H1 (cell line): ENCODE measurements around the gene PNMA8C. TPM values are rescaled to one million over a fixed set of nuclear protein-coding genes. Genes with fewer than 3 reads are reported as not detected.

Experiments used
- CTCF ChIA-PET: fragments of 300-600 bp; sonication (Branson Sonifier 250); formaldehyde crosslinking; loops from one replicate; lab custom pipeline; 2021; ENCODE audit not compliant: partially characterized antibody; lab: Charles Lee
- POLR2A ChIA-PET: fragments of 300-600 bp; sonication (Branson Sonifier 250); formaldehyde crosslinking; loops from one replicate; lab custom pipeline; 2021; ENCODE audit warnings: inconsistent platforms; ENCODE audit not compliant: partially characterized antibody; lab: Charles Lee
- DNase-seq, 2 experiments: peaks; one replicate each; pipeline versions ENCODE4 v3.0.0 to v3.0.0-alpha.2; 2010 to 2022; ENCODE audit warnings: low spot score in 2 of 2, low read depth in 1 of 2, mixed read lengths in 1 of 2
- FAIRE-seq: peaks from 2 replicates; lab custom pipeline; 2011; peaks lifted over from hg19 to GRCh38; lab: Jason Lieb, UNC
- H2AFZ ChIP-seq: 2 replicates; pipeline ENCODE4 v1.8.1; 2012; ENCODE audit warnings: low read length, inconsistent platforms
- H2AK5ac ChIP-seq: 2 replicates; pipeline ENCODE4 v1.6.1; 2013; ENCODE audit warnings: low read depth, low read length
- H2BK120ac ChIP-seq: replicated peaks from 2 replicates; pipeline ENCODE3; 2013; ENCODE audit warnings: low read depth, low read length, inconsistent platforms
- H2BK12ac ChIP-seq: 2 replicates; pipeline ENCODE4 v1.6.1; 2013; ENCODE audit warnings: low read depth, low read length
- H2BK15ac ChIP-seq: 2 replicates; pipeline ENCODE4 v1.6.1; 2013; ENCODE audit warnings: low read length
- H2BK20ac ChIP-seq: 2 replicates; pipeline ENCODE4 v1.6.1; 2013; ENCODE audit warnings: low read length
- H2BK5ac ChIP-seq: 2 replicates; pipeline ENCODE4 v1.6.1; 2013; ENCODE audit warnings: low read depth, low read length
- H3K14ac ChIP-seq: 2 replicates; pipeline ENCODE4 v1.6.1; 2013; ENCODE audit warnings: inconsistent platforms; ENCODE audit not compliant: insufficient read length
- H3K18ac ChIP-seq: 2 replicates; pipeline ENCODE4 v1.6.1; 2013; ENCODE audit warnings: low read length; ENCODE audit errors: extremely low read depth
- H3K23ac ChIP-seq: 2 replicates; pipeline ENCODE4 v1.6.1; 2013; ENCODE audit warnings: inconsistent platforms; ENCODE audit not compliant: insufficient read length
- H3K23me2 ChIP-seq: 2 replicates; pipeline ENCODE4 v1.6.1; 2013; ENCODE audit warnings: low read depth, low read length
- H3K27ac ChIP-seq: 2 replicates; pipeline ENCODE4 v1.6.1; 2011; ENCODE audit warnings: low read depth, low read length, inconsistent platforms
- H3K27me3 ChIP-seq, 4 experiments: replicated peaks in 1 of 4; 1 replicate in 1 of 4; 2 replicates in 3 of 4; pipeline versions ENCODE4 v1.6.1 to v1.8.1; 2011 to 2013; ENCODE audit warnings: low read length in 3 of 4, mild to moderate bottlenecking in 3 of 4, inconsistent platforms in 2 of 4, mixed read lengths in 2 of 4, moderate library complexity in 1 of 4; ENCODE audit not compliant: control insufficient read depth in 3 of 4, insufficient read depth in 3 of 4; ENCODE audit errors: extremely low read depth in 1 of 4
- H3K36me3 ChIP-seq, 4 experiments: 2 replicates each; pipeline versions ENCODE4 v1.6.1 to v1.8.1; 2011 to 2013; ENCODE audit warnings: mild to moderate bottlenecking in 4 of 4, low read length in 3 of 4, moderate library complexity in 2 of 4, control low read depth in 1 of 4, inconsistent platforms in 1 of 4; ENCODE audit not compliant: insufficient read depth in 4 of 4, control insufficient read depth in 2 of 4
- H3K4ac ChIP-seq: replicated peaks from 2 replicates; pipeline ENCODE3; 2013; ENCODE audit warnings: low read length, low read depth, mixed read lengths, inconsistent platforms; ENCODE audit not compliant: insufficient read length
- H3K4me1 ChIP-seq, 4 experiments: replicated peaks in 1 of 4; 1 replicate in 1 of 4; 2 replicates in 3 of 4; pipeline versions ENCODE4 v1.6.1 to v1.8.1; 2011 to 2013; ENCODE audit warnings: low read length in 3 of 4, inconsistent platforms in 2 of 4, mixed read lengths in 1 of 4; ENCODE audit not compliant: insufficient read depth in 4 of 4, control insufficient read depth in 3 of 4
- H3K4me2 ChIP-seq, 2 experiments: 2 replicates each; pipeline versions ENCODE4 v1.6.1 to v1.8.1; 2011 to 2013; ENCODE audit warnings: low read depth in 2 of 2, low read length in 2 of 2, control low read depth in 1 of 2, inconsistent platforms in 1 of 2, mild to moderate bottlenecking in 1 of 2; ENCODE audit not compliant: insufficient read depth in 1 of 2
- H3K4me3 ChIP-seq, 4 experiments: fragments of 200-600, 300-600 bp in 1 of 4; sonication (generic), shearing (Covaris generic), sonication (Bioruptor Twin) in 1 of 4; 2 replicates each; pipeline versions ENCODE4 v1.5.1 to v1.8.1; 2011 to 2016; ENCODE audit warnings: low read length in 4 of 4, low read depth in 3 of 4, control low read depth in 2 of 4, inconsistent platforms in 2 of 4, mild to moderate bottlenecking in 2 of 4, mixed read lengths in 1 of 4, moderate library complexity in 1 of 4; ENCODE audit not compliant: insufficient read depth in 2 of 4; ENCODE audit errors: extremely low read depth in 1 of 4
- H3K56ac ChIP-seq: replicated peaks from 2 replicates; pipeline ENCODE3; 2013; ENCODE audit warnings: low read depth, mild to moderate bottlenecking, mixed read lengths, low read length, inconsistent platforms; ENCODE audit not compliant: insufficient read length
- H3K79me1 ChIP-seq: 2 replicates; pipeline ENCODE4 v1.6.1; 2013; ENCODE audit warnings: low read depth, low read length, control low read depth
- H3K79me2 ChIP-seq, 2 experiments: 2 replicates each; pipeline versions ENCODE4 v1.6.1 to v1.8.1; 2012 to 2013; ENCODE audit warnings: low read length in 2 of 2, mild to moderate bottlenecking in 2 of 2, inconsistent platforms in 1 of 2; ENCODE audit not compliant: insufficient read depth in 2 of 2, control insufficient read depth in 1 of 2
- H3K9ac ChIP-seq, 4 experiments: replicated peaks in 1 of 4; 1 replicate in 1 of 4; 2 replicates in 3 of 4; pipeline versions ENCODE4 v1.6.1 to v1.8.1; 2011 to 2013; ENCODE audit warnings: low read depth in 3 of 4, low read length in 3 of 4, control low read depth in 2 of 4, mild to moderate bottlenecking in 2 of 4, moderate library complexity in 2 of 4, inconsistent platforms in 1 of 4; ENCODE audit errors: extremely low read depth in 1 of 4
- H3K9me3 ChIP-seq, 2 experiments: 2 replicates each; pipeline versions ENCODE4 v1.6.1 to v1.8.1; 2012 to 2013; ENCODE audit warnings: mild to moderate bottlenecking in 2 of 2, moderate library complexity in 2 of 2, control low read depth in 1 of 2, inconsistent platforms in 1 of 2, low read depth in 1 of 2, low read length in 1 of 2, mixed read lengths in 1 of 2; ENCODE audit not compliant: insufficient read depth in 2 of 2
- H4K20me1 ChIP-seq, 2 experiments: replicated peaks in 1 of 2; 2 replicates each; pipeline versions ENCODE3 to v1.8.1; 2011 to 2013; ENCODE audit warnings: inconsistent platforms in 2 of 2, low read length in 2 of 2, mild to moderate bottlenecking in 1 of 2; ENCODE audit not compliant: insufficient read depth in 2 of 2, control insufficient read depth in 1 of 2
- H4K5ac ChIP-seq: 2 replicates; pipeline ENCODE4 v1.6.1; 2013; ENCODE audit warnings: low read length, low read depth, mixed read lengths, inconsistent platforms; ENCODE audit not compliant: insufficient read length
- H4K8ac ChIP-seq: 2 replicates; pipeline ENCODE4 v1.8.0; 2013; ENCODE audit warnings: mild to moderate bottlenecking, moderate library complexity, low read length, inconsistent platforms; ENCODE audit not compliant: insufficient read depth; ENCODE audit errors: extremely low read depth
- H4K91ac ChIP-seq: replicated peaks from 2 replicates; pipeline ENCODE3; 2013; ENCODE audit warnings: low read length, mixed read lengths, inconsistent platforms; ENCODE audit not compliant: insufficient read length
- ATF3 ChIP-seq: IDR thresholded peaks from 2 replicates; pipeline ENCODE4 v1.6.1; 2011; ENCODE audit warnings: low read depth, mild to moderate bottlenecking, low read length; ENCODE audit not compliant: insufficient read depth
- GTF2F1 ChIP-seq: IDR thresholded peaks from 2 replicates; pipeline ENCODE4 v1.6.1; 2012; ENCODE audit warnings: low read depth, low read length, improper control_type of control experiment, borderline replicate concordance
- MAFK ChIP-seq: IDR thresholded peaks from 2 replicates; pipeline ENCODE4 v1.6.1; 2012; ENCODE audit warnings: low read depth, mild to moderate bottlenecking, improper control_type of control experiment, low read length
- SP2 ChIP-seq: IDR thresholded peaks from 2 replicates; pipeline ENCODE4 v1.6.1; 2012; ENCODE audit warnings: mild to moderate bottlenecking, low read length, inconsistent platforms
- WGBS, 2 experiments: shearing (Covaris generic) in 1 of 2; methylation state at CpG; one replicate each; pipeline versions ENCODE4 v1.1.6 to v1.1.7; 2013 to 2015; ENCODE audit warnings: low lambda C conversion rate in 2 of 2, mixed read lengths in 2 of 2, inconsistent platforms in 1 of 2, low coverage in 1 of 2, missing lambda C conversion rate in 1 of 2; ENCODE audit not compliant: insufficient replicate concordance in 2 of 2, insufficient coverage in 1 of 2, insufficient read length in 1 of 2; ENCODE audit errors: extremely low coverage in 1 of 2, missing lambda C conversion rate in 1 of 2; 5-methylcytosine and 5-hydroxymethylcytosine counted together
- polyA plus RNA-seq, 7 experiments: library from polyadenylated mRNA; depleted of rRNA in 3 of 7; stranded (reverse) in 5 of 7; unstranded in 2 of 7; fragments of >200 nt in 5 of 7; fragments of 200-250 nt in 2 of 7; gene quantifications; 1 replicate in 5 of 7; 2 replicates in 1 of 7; 4 replicates in 1 of 7; pipeline versions ENCODE4 v1.2.1 to v1.2.3, GENCODE V29; 2011 to 2013; ENCODE audit warnings: missing spikeins in 2 of 7, mixed read lengths in 2 of 7
- total RNA-seq: library from RNA; stranded (reverse); fragmentation: NEBNext Ultra II Directional; extraction: Animal tissue kit (Norgen Biotek cat#: 25700); gene quantifications from 2 replicates; pipeline ENCODE4 v1.2.1, GENCODE V29; 2021

PNMA8C gene
- total and polyA plus RNA-seq, 2 of the 8 experiments (the other 6 are each of a cell fraction or from before 2014, with no cell fraction given) = 0.53 to 1.8 TPM

DNA sequence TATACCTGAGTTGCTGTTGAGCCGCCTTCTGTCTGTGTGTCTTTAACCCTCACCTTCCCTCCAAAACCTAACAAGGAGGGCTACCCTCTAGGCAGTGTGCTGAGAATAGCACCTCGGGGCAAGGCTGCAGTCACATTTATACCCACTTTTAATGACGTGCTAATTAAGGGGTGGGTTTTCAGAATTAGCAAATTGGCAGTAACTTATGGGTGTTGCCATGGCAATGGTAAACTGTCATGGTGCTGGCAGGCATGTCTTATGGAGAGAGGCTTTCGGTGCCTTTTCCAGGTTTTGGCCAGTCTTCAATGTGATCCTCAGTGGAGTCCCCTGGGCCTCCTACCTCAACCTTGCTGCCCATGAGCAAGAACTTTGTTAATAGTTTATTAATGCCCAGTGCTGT is 43.9 kb upstream of the PNMA8C start:
- H2BK15ac ChIP-seq = no peak overlapping the region
- no peak overlapping the region for H3K4me3 ChIP-seq
- no peak overlapping the region for H3K14ac ChIP-seq
- H3K27me3 ChIP-seq = peaks cover 0 to 7% (median 0%) of the 10 kb centered on the region in 4 experiments; a peak in 3 of 7 replicates
- H3K36me3 ChIP-seq = peaks cover 0 to 11% (median 7%) of the 10 kb centered on the region in 4 experiments; a peak in 5 of 8 replicates
- H3K9ac ChIP-seq = no peak overlapping the region
- no peak overlapping the region for H3K4ac ChIP-seq
- DNase-seq (no peak), FAIRE-seq (no peak)
- no peak overlapping the region for H2BK120ac ChIP-seq
- no peak overlapping the region for H3K27ac ChIP-seq
- ChIA-PET CTCF (interaction anchor here (0.8 to 2.6 kb wide), 6 partner anchors 11 to 77 kb away, joined by 3 to 16 read pairs (median 5); no protein-coding TSS in a partner anchor), POLR2A (no interaction called here)
- no peak overlapping the region for H2AK5ac ChIP-seq
- peaks cover 9% of the 10 kb centered on the region for H3K23me2 ChIP-seq
- H3K4me2 ChIP-seq = no peak overlapping the region; a peak in 1 of 4 replicates
- H3K9me3 ChIP-seq = no peaks in the 10 kb centered on the region
- no peak overlapping the region for H4K8ac ChIP-seq
- H4K91ac ChIP-seq = no peak overlapping the region
- no peak overlapping the region for H3K18ac ChIP-seq
- WGBS, 2 experiments = 81% methylated on average over 4 of the region's 4 CpGs; no CpG with 5 or more reads in 1 of the 2 experiments
- no peaks in the 10 kb centered on the region; the same call in 1 of the 2 replicates for H3K79me1 ChIP-seq
- no peaks in the 10 kb centered on the region for H4K20me1 ChIP-seq
- peaks cover 0 to 9% of the 10 kb centered on the region in 2 experiments; a peak in 1 of 4 replicates for H3K79me2 ChIP-seq
- H2BK5ac ChIP-seq = no peak overlapping the region
- peaks cover 0 to 7% (median 3%) of the 10 kb centered on the region in 4 experiments; a peak in 4 of 7 replicates for H3K4me1 ChIP-seq
- no peak overlapping the region for H2BK12ac ChIP-seq
- H2AFZ ChIP-seq = no peak overlapping the region
- no peak overlapping the region for H2BK20ac ChIP-seq
- no peak overlapping the region for H3K23ac ChIP-seq
- H3K56ac ChIP-seq = no peak overlapping the region
- H4K5ac ChIP-seq = no peak overlapping the region
- TF ChIP-seq ATF3 (no peak), GTF2F1 (no peak), MAFK (no peak), SP2 (no peak)
